ENCODE data around the gene PALM.

PALM gene

GRCh38 chr19:782878-783668 is 74.3 kb downstream of the PALM start:
- DNase-seq (ENCODE audit: low read depth in 3 of 3), result no peak

GRCh38 chr19:784541-784940 is 75.8 kb downstream of the PALM start:
- no peak for DNase-seq (ENCODE audit: low read depth in 3 of 3)

- DNase-seq (ENCODE audit: low read depth in 3 of 3), result no peak
Measured at GRCh38 chr19:787536-787935, 78.8 kb downstream of the PALM start.

- no peak for DNase-seq (ENCODE audit: low read depth in 3 of 3)
Measured at GRCh38 chr19:788686-788982, 79.9 kb downstream of the PALM start.

- no peak for DNase-seq (ENCODE audit: low read depth in 3 of 3)
Measured at GRCh38 chr19:788983-789700, 80.4 kb downstream of the PALM start.

GRCh38 chr19:789701-790060 is 80.9 kb downstream of the PALM start:
- DNase-seq (ENCODE audit: low read depth in 3 of 3), result no peak

GRCh38 chr19:791007-791566 is 82.4 kb downstream of the PALM start:
- no peak for DNase-seq (ENCODE audit: low read depth in 3 of 3)

- no peak for DNase-seq (ENCODE audit: low read depth in 3 of 3)
Measured at GRCh38 chr19:791567-792305, 83.0 kb downstream of the PALM start.

- no peak for DNase-seq (ENCODE audit: low read depth in 3 of 3)
Measured at GRCh38 chr19:792306-792885, 83.7 kb downstream of the PALM start.

- no peak for DNase-seq (ENCODE audit: low read depth in 3 of 3)
Measured at GRCh38 chr19:793806-794205, 85.1 kb downstream of the PALM start.

GRCh38 chr19:795073-795611 is 86.4 kb downstream of the PALM start:
- DNase-seq (ENCODE audit: low read depth in 3 of 3), result no peak

- no peak for DNase-seq (ENCODE audit: low read depth in 3 of 3)
Measured at GRCh38 chr19:795691-796581, 87.2 kb downstream of the PALM start.

- peak; percentile 95 to 99 (median 99) for DNase-seq (ENCODE audit: low read depth in 3 of 3)
Measured at GRCh38 chr19:796692-797527, 88.2 kb downstream of the PALM start, which contains the start of gene PTBP1. PTBP1 (plus strand) TSS chr19:797452; CDS start chr19:797498, 46 bp downstream.

Measured in stimulated activated CD4-positive, alpha-beta T cell treated with anti-CD3 and anti-CD28 coated beads, TNF-alpha, amount 100 ng/mL, for 4 hours (primary cell).